GM06990 (cell line): ENCODE measurements around the gene TMEM190.

ENCODE experiments used
- DNase-seq: peaks from one replicate; pipeline ENCODE4 v3.0.0-alpha.2; 2011; ENCODE audit not compliant: insufficient read length; ENCODE audit errors: extremely low read depth
- H3K27me3 ChIP-seq: replicated peaks from 2 replicates; pipeline ENCODE4 v1.6.0; 2011; ENCODE audit warnings: low read length; ENCODE audit not compliant: control insufficient read depth, insufficient read depth
- H3K36me3 ChIP-seq: 2 replicates; pipeline ENCODE4 v1.5.1; 2011; ENCODE audit warnings: low read length; ENCODE audit not compliant: control insufficient read depth, insufficient read depth
- H3K4me3 ChIP-seq: replicated peaks from 2 replicates; pipeline ENCODE4 v1.5.1; 2011; ENCODE audit warnings: low read depth, mild to moderate bottlenecking, control low read depth, low read length
- TF ChIP-seq, protein P1 (sequence below): IDR thresholded peaks from 2 replicates; pipeline ENCODE4 v1.5.1; 2011; ENCODE audit warnings: low read length, control low read depth, mild to moderate bottlenecking, inconsistent platforms; ENCODE audit not compliant: insufficient read depth, poor library complexity, severe bottlenecking

The TMEM190 gene

GRCh38 chr19:55385724-55386492, 9.3 kb downstream of the TMEM190 start, which contains the start of gene RPL28:
RPL28 (plus strand) TSS chr19:55385932; CDS start chr19:55386358, 426 bp downstream.
- TF ChIP-seq, protein P1, sequence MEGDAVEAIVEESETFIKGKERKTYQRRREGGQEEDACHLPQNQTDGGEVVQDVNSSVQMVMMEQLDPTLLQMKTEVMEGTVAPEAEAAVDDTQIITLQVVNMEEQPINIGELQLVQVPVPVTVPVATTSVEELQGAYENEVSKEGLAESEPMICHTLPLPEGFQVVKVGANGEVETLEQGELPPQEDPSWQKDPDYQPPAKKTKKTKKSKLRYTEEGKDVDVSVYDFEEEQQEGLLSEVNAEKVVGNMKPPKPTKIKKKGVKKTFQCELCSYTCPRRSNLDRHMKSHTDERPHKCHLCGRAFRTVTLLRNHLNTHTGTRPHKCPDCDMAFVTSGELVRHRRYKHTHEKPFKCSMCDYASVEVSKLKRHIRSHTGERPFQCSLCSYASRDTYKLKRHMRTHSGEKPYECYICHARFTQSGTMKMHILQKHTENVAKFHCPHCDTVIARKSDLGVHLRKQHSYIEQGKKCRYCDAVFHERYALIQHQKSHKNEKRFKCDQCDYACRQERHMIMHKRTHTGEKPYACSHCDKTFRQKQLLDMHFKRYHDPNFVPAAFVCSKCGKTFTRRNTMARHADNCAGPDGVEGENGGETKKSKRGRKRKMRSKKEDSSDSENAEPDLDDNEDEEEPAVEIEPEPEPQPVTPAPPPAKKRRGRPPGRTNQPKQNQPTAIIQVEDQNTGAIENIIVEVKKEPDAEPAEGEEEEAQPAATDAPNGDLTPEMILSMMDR = no peak
- no peaks in the 10 kb centered on the region for H3K27me3 ChIP-seq
- H3K36me3 ChIP-seq = peaks cover 35% of the 10 kb centered on the region
- peak within 1 kb of the TSS; percentile 90 for H3K4me3 ChIP-seq
- peak; percentile 95 for DNase-seq

- peaks cover 40% of the 10 kb centered on the region for H3K36me3 ChIP-seq
- TF ChIP-seq, protein P1 = no peak
- H3K27me3 ChIP-seq = no peaks in the 10 kb centered on the region
- no peak for DNase-seq
- H3K4me3 ChIP-seq = peak overlapping the region; percentile 90
Measured at GRCh38 chr19:55386493-55386971, 9.9 kb downstream of the TMEM190 start.

DNA sequence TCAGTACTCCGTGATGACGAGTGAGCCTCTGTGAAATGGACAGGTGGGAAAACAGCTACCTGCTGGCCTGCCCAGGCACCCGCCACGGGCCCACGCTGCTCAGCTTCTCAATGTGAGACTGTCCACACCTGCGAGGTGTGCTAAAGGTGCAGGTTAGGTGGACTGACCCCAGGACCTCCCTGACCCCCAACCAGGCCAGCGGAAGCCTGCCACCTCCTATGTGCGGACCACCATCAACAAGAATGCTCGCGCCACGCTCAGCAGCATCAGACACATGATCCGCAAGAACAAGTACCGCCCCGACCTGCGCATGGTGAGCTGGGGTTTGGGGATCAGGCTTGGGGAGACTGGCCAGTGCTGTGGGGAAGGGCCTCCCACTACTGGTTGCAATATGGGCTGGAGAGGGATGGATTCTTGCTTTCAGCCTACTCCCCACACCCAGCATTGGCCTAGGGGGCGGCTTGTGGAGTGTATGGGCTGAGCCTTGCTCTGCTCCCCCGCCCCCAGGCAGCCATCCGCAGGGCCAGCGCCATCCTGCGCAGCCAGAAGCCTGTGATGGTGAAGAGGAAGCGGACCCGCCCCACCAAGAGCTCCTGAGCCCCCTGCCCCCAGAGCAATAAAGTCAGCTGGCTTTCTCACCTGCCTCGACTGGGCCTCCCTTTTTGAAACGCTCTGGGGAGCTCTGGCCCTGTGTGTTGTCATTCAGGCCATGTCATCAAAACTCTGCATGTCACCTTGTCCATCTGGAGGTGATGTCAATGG, 11.3 kb downstream of the TMEM190 start:
- Histone ChIP-seq H3K36me3 (peaks cover 40% of the 10 kb centered on the region), H3K4me3 (peak overlapping the region; percentile 90), H3K27me3 (no peaks in the 10 kb centered on the region)
- no peak for DNase-seq
- TF ChIP-seq, protein P1 = no peak

GRCh38 chr19:55389386-55390317, 13.0 kb downstream of the TMEM190 start:
- Histone ChIP-seq H3K4me3 (no peak overlapping the region), H3K36me3 (peaks cover 40% of the 10 kb centered on the region), H3K27me3 (no peaks in the 10 kb centered on the region)
- TF ChIP-seq, protein P1 = no peak
- no peak for DNase-seq

GRCh38 chr19:55390461-55390880, 13.8 kb downstream of the TMEM190 start:
- TF ChIP-seq, protein P1 = no peak
- peaks cover 40% of the 10 kb centered on the region for H3K36me3 ChIP-seq
- no peak for DNase-seq
- no peaks in the 10 kb centered on the region for H3K27me3 ChIP-seq
- no peak overlapping the region for H3K4me3 ChIP-seq
